Measurements from ENCODE around the gene TRPM3. TPM values are rescaled to one million over a fixed set of nuclear protein-coding genes. Genes with fewer than 3 reads are reported as not detected.

TRPM3 gene
- total RNA-seq, 1 donor = under 0.01 TPM

DNA sequence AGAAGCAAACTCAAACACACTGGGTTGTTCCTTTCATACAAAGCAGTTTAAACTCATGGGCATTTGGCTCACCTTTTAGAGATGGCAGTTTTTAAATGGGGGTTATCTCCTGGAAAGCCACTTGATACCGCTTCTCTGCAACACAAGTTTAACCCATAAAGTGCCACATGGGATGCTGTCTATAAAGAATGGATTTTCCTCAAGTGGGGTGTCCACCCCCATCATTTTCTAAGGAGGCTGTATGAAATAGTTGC is 528 bp upstream of the TRPM3 start:
- TF ChIP-seq, protein P1, sequence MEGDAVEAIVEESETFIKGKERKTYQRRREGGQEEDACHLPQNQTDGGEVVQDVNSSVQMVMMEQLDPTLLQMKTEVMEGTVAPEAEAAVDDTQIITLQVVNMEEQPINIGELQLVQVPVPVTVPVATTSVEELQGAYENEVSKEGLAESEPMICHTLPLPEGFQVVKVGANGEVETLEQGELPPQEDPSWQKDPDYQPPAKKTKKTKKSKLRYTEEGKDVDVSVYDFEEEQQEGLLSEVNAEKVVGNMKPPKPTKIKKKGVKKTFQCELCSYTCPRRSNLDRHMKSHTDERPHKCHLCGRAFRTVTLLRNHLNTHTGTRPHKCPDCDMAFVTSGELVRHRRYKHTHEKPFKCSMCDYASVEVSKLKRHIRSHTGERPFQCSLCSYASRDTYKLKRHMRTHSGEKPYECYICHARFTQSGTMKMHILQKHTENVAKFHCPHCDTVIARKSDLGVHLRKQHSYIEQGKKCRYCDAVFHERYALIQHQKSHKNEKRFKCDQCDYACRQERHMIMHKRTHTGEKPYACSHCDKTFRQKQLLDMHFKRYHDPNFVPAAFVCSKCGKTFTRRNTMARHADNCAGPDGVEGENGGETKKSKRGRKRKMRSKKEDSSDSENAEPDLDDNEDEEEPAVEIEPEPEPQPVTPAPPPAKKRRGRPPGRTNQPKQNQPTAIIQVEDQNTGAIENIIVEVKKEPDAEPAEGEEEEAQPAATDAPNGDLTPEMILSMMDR (IDR thresholded peaks at IDR 0.05; ENCODE audit: insufficient read depth, low read depth, low read length) = no peak
- H3K4me3 ChIP-seq (ENCODE audit: low read depth, low read length) = no peak overlapping the region
- no peak for DNase-seq (ENCODE audit: low read depth)

DNA sequence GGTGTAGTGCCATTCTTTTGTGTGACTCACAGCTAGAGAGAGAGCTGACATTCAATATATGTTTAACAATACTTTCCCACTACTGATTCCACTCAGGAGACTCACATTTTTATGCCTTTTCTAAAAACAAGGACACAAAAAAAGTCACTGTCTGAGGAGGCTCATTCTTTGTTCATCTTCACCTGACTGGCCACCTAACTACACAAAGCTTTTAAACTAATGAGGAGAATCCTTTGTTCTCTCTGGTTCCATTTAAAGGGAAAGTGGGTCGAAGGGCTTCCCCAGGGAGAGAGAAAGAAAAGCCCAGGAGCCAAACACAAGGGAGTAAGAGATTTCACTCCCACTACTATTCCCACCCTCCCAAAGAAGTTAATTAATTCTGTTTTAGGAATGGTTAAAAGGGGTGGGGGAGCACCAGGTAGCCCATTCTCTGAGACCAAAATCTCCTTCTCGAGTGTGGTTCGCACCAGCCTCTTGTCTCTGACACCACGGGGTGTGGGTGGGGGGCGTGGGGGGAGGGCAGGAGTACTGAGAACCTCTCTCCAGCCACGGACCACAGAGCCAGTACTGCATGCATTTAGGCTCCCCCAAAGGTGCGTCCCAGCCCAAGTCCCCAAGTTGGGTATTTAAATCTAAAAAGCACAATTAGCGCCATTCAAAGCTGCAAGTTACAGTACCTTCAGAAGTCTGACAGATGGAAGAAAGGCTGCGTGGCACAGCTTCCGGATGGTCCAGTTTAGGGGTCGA is 747 bp downstream of the TRPM3 start:
- no peak overlapping the region for H3K4me3 ChIP-seq (ENCODE audit: low read depth, low read length)
- TF ChIP-seq, protein P1 (IDR thresholded peaks at IDR 0.05; ENCODE audit: insufficient read depth, low read depth, low read length) = no peak
- DNase-seq (ENCODE audit: low read depth) = no peak

- no peak for DNase-seq (ENCODE audit: low read depth)
- TF ChIP-seq, protein P1 (IDR thresholded peaks at IDR 0.05; ENCODE audit: insufficient read depth, low read depth, low read length) = no peak
- no peak overlapping the region for H3K4me3 ChIP-seq (ENCODE audit: low read depth, low read length)
Observed at GRCh38 chr9:71119746-71120145, 1.7 kb downstream of the TRPM3 start.

DNA sequence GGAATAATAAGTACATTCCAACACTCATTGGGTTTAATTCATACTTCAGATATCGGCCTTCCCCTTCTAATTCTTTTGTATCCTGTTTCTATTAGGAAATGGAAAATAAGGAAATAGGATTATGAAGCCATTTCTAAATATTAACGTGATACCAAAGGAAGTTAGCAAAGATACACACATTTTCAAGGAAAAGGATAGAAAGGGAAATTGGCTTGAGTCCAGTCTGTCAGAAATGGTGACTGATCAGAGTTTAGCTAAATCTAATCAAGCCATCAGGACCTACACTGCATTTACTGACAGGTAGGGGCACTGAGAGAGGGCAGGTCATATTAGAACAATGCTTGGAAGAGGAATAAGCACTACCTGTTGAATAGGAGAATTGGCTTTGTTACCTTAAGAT is 3.1 kb downstream of the TRPM3 start:
- DNase-seq (ENCODE audit: low read depth) = no peak

DNA sequence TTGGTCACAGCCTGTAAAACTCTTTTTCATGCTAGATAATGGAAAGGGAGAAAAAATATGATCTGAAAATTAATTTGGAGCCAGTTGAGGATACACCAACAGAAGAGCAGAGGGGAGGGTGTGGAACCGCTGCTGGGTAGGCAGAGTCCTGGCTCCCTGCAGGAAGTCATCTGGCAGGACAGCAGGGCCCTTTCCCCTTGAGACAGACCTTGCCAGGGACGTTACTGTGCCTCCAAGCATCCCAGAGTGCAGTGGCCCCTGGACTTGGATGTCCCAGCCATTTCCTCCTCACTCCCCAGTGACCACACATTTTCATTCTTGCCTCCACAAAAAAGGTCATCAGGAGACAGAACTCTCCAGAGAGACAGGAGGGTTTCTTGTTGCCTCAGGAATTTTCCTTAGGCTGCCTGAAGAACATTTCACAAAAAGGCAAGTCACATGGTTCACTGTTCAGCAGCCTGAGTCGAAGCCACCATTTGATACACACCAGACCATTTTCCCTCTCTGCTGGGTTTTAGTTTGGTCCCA is 5.9 kb downstream of the TRPM3 start:
- TF ChIP-seq, protein P1 (IDR thresholded peaks at IDR 0.05; ENCODE audit: insufficient read depth, low read depth, low read length) = no peak
- no peak for DNase-seq (ENCODE audit: low read depth)
- H3K4me3 ChIP-seq (ENCODE audit: low read depth, low read length) = no peak overlapping the region

More for the DNA sequence above, 3.1 kb downstream of the TRPM3 start:
- TF ChIP-seq, protein P1 (IDR thresholded peaks at IDR 0.05; ENCODE audit: insufficient read depth, low read depth, low read length) = no peak
- H3K4me3 ChIP-seq (ENCODE audit: low read depth, low read length) = no peak overlapping the region

DNA sequence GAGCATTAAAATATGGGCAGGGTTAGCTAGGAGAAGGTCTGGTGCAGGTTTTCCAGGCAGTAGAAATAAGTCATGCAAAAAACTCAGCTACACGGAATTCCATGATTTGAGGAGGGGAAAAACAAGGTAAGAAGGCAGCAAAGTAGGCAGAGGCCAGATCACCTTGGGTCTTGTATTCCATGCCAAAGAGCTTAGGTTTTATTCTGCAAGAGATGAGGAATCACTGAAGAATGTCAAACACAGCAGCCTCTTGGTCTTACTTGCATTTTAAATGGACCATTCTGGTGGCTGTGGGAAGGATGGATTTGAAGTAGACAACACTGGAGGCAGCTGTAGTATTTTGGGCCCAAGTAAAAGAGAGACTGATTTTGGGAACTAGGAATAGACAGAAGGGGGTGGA is 8.6 kb downstream of the TRPM3 start:
- DNase-seq (ENCODE audit: low read depth) = no peak
- no peak overlapping the region for H3K4me3 ChIP-seq (ENCODE audit: low read depth, low read length)
- TF ChIP-seq, protein P1 (IDR thresholded peaks at IDR 0.05; ENCODE audit: insufficient read depth, low read depth, low read length) = no peak

DNA sequence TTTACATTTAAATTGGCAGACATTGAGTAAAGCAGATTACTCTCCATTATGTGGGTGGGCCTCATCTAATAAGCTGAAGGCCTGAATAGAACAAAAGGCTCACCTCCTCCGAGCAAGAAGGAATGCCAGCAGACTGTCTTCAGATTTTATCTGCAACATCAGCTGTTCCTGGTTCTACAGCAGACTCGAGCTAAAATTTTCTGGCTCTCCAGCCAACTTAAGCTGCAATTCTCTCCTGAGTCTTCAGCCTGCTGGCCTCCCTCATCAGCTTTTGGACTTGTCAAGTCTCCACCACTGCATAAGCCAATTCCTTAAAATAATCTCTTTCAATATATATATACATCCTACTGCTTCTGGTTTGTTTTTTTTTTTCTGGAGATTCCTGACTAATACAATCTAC is 12.5 kb downstream of the TRPM3 start:
- H3K4me3 ChIP-seq (ENCODE audit: low read depth, low read length) = no peak overlapping the region
- no peak for DNase-seq (ENCODE audit: low read depth)
- TF ChIP-seq, protein P1 (IDR thresholded peaks at IDR 0.05; ENCODE audit: insufficient read depth, low read depth, low read length) = no peak

All from fibroblast of villous mesenchyme (primary cell).